Osteoblast (primary cell): ENCODE measurements around the gene YPEL4. TPM values are rescaled to one million over a fixed set of nuclear protein-coding genes. Genes with fewer than 3 reads are reported as not detected.
A peak's percentile ranks its signal among the peaks of the same experiment; 100 is the strongest.

Experiments used
- DNase-seq: peaks from one replicate; pipeline ENCODE4 v3.0.0; 2011; ENCODE audit warnings: low spot score, mixed read lengths; ENCODE audit not compliant: insufficient read length; ENCODE audit errors: missing footprints
- H2AFZ ChIP-seq: 2 replicates; pipeline ENCODE4 v1.6.0; 2011; ENCODE audit warnings: mild to moderate bottlenecking, low read length
- H3K27ac ChIP-seq: 2 replicates; pipeline ENCODE4 v1.5.1; 2011; ENCODE audit warnings: mild to moderate bottlenecking, low read depth, low read length, moderate library complexity
- H3K27me3 ChIP-seq: 2 replicates; pipeline ENCODE4 v1.6.0; 2012; ENCODE audit warnings: mild to moderate bottlenecking, control low read depth, inconsistent platforms, low read length, moderate library complexity; ENCODE audit not compliant: insufficient read depth
- H3K36me3 ChIP-seq: 2 replicates; pipeline ENCODE4 v1.5.1; 2011; ENCODE audit warnings: mild to moderate bottlenecking, low read length, control low read depth, moderate library complexity; ENCODE audit not compliant: insufficient read depth
- H3K4me1 ChIP-seq: 2 replicates; pipeline ENCODE4 v1.5.1; 2011; ENCODE audit warnings: mild to moderate bottlenecking, low read length, control low read depth, moderate library complexity; ENCODE audit not compliant: insufficient read depth
- H3K4me2 ChIP-seq: 2 replicates; pipeline ENCODE4 v1.6.0; 2011; ENCODE audit warnings: mild to moderate bottlenecking, low read length; ENCODE audit not compliant: insufficient read depth
- H3K4me3 ChIP-seq: fragments of 200-600 bp; sonication (generic); 3 replicates; pipeline ENCODE4 v1.5.1; 2012; ENCODE audit warnings: mild to moderate bottlenecking, low read length, inconsistent platforms; ENCODE audit not compliant: insufficient read depth
- H3K79me2 ChIP-seq: 2 replicates; pipeline ENCODE4 v1.6.0; 2012; ENCODE audit warnings: mild to moderate bottlenecking, low read length, control low read depth, inconsistent platforms; ENCODE audit not compliant: insufficient read depth
- H3K9me3 ChIP-seq: 2 replicates; pipeline ENCODE4 v1.5.1; 2011; ENCODE audit warnings: low read depth, low read length, control low read depth
- H4K20me1 ChIP-seq: 2 replicates; pipeline ENCODE4 v1.6.0; 2012; ENCODE audit warnings: mild to moderate bottlenecking, low read length, control low read depth; ENCODE audit not compliant: insufficient read depth
- total RNA-seq: library from RNA; depleted of rRNA; stranded (reverse); fragments of >200 nt; gene quantifications from 2 replicates; pipeline ENCODE4 v1.2.3, GENCODE V29; 2012
- TF ChIP-seq, protein P1 (sequence below): IDR thresholded peaks from 2 replicates; pipeline ENCODE4 v1.5.1; 2011; ENCODE audit warnings: mild to moderate bottlenecking, low read depth, low read length, moderate library complexity; ENCODE audit errors: extremely low read depth

The YPEL4 gene
- total RNA-seq, 1 donor = 0.72 TPM

DNA sequence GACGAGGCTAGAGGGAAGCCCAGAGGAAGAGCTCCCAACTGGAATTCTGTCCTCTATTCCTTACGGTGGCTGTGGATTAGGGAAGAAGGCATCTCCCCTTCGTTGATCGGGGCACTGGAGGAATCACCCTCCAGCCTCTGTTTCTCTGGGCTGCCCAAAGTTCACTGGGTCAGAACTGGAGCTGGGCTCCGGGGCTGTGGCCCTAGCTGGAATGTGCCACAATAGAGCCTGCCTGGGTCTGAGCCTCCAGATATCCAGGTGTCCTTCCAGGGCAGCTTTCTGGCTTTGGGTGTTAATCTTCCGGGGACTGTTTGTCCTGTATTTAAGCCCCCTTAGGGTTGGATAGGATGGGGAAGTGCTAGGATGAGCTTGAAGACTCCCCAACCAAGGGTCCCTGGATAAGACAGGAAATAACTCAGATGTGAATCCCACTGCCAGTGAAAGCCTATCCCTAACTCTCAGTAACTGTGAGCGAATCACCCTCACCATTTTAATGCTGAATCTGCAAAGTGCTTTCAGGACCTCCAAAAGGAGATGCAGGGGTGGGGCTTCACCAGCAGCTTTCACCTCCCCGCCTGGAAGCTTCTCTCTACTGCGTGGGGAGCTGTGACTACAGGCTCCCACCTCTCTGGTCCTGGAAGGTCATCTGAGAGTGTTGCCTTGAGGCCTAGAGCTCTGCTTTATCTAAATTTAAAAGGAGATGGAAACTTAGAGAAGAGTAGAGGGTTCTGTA is 9.5 kb downstream of the YPEL4 start:
- H3K4me1 ChIP-seq = peaks cover 33% of the 10 kb centered on the region
- DNase-seq = peak; percentile 29

DNA sequence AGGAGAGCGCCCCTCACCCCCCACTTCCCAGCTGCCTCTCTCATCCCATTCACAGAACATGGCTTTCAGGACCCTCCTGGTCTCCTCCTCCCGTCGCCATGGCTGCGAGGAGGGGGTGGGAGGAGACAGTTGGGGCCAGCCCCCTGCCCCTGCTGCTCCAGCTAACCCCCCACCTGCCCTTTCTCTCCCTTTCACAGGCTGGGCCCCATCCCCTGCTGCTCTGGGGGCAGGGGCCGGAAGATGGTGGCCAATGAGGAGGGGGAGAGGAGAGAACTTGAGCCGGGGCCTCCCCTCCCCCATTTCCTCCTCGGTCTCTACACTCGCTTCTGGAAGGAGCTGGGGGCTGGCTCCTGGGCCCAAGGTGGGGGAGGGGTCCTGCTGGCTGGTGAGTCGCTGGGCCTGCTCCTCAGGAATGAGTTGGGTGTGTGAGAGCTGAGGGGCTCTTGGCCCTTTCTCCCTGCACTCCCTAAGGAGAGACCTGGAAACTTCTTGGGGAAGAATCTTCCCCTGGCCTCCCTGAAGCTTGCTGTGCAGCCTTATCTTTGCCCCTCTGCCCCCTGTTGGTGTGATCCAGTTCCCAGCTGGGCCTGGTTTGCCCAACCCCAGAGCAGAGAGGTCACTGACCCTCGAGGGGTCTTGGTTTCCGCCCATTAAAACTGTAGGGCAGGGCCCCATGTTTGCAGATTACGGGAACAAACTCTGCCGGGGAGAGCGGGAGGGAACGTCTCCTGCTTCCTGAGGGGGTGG is 10.2 kb downstream of the YPEL4 start:
- DNase-seq = peak; percentile 90
- TF ChIP-seq, protein P1, sequence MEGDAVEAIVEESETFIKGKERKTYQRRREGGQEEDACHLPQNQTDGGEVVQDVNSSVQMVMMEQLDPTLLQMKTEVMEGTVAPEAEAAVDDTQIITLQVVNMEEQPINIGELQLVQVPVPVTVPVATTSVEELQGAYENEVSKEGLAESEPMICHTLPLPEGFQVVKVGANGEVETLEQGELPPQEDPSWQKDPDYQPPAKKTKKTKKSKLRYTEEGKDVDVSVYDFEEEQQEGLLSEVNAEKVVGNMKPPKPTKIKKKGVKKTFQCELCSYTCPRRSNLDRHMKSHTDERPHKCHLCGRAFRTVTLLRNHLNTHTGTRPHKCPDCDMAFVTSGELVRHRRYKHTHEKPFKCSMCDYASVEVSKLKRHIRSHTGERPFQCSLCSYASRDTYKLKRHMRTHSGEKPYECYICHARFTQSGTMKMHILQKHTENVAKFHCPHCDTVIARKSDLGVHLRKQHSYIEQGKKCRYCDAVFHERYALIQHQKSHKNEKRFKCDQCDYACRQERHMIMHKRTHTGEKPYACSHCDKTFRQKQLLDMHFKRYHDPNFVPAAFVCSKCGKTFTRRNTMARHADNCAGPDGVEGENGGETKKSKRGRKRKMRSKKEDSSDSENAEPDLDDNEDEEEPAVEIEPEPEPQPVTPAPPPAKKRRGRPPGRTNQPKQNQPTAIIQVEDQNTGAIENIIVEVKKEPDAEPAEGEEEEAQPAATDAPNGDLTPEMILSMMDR = peak; percentile 11
- Histone ChIP-seq H2AFZ (peak overlapping the region; percentile 41), H4K20me1 (peaks cover 41% of the 10 kb centered on the region), H3K9me3 (no peaks in the 10 kb centered on the region), H3K27me3 (peaks cover 6% of the 10 kb centered on the region), H3K4me1 (peaks cover 25% of the 10 kb centered on the region), H3K27ac (peak overlapping the region; percentile 71), H3K4me3 (peak overlapping the region; percentile 97), H3K36me3 (peaks cover 10% of the 10 kb centered on the region), H3K79me2 (peaks cover 34% of the 10 kb centered on the region), H3K4me2 (peak overlapping the region; percentile 94)

More for the DNA sequence above, 9.5 kb downstream of the YPEL4 start:
- Histone ChIP-seq H3K27me3 (peaks cover under 1% of the 10 kb centered on the region), H3K79me2 (peaks cover 34% of the 10 kb centered on the region), H3K36me3 (peaks cover 10% of the 10 kb centered on the region), H3K9me3 (no peaks in the 10 kb centered on the region), H3K27ac (peak overlapping the region; percentile 28), H3K4me3 (peak overlapping the region; percentile 97), H3K4me2 (peak overlapping the region; percentile 94), H4K20me1 (peaks cover 47% of the 10 kb centered on the region), H2AFZ (no peak overlapping the region)
- TF ChIP-seq, protein P1 = no peak

DNA sequence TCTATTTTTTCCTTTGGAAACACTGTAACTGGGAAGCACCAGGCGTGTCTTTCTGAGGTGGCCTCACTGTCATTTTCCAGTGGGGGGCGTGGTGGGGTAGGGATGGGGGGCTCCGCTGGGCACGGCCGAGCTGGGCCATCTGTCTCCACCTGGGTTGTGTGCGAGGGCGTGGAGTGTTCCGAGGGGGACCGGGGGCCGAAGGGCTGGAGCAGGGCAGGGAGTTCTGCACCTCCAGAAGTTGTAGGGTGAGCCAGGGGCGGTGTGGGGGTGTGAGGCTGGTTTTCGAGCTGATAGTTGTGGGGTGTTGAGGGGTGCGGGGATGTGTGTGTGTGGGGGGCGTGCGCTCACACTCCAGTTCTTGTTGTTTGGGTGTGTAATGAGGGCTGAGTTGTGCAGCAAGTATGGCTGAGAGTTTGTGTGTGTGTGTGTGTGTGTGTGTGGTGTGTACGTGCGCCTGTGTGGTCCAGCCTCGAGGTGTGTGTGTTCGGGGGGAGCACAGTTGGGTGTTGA is 10.8 kb downstream of the YPEL4 start:
- peak overlapping the region; percentile 89 for H2AFZ ChIP-seq
- H3K4me3 ChIP-seq = peak overlapping the region; percentile 97
- H3K27me3 ChIP-seq = peaks cover 6% of the 10 kb centered on the region
- peaks cover 24% of the 10 kb centered on the region for H3K4me1 ChIP-seq
- TF ChIP-seq, protein P1 = no peak
- peaks cover 34% of the 10 kb centered on the region for H3K79me2 ChIP-seq
- DNase-seq = no peak
- peaks cover 9% of the 10 kb centered on the region for H3K36me3 ChIP-seq
- H4K20me1 ChIP-seq = peaks cover 37% of the 10 kb centered on the region
- no peaks in the 10 kb centered on the region for H3K9me3 ChIP-seq
- peak overlapping the region; percentile 94 for H3K4me2 ChIP-seq
- H3K27ac ChIP-seq = peak overlapping the region; percentile 71
